ENCODE measurements around the gene TLE4.
"Not testable (repeated sequence)": the region's sequence is repeated elsewhere in the genome, so short reads cannot be mapped to it uniquely, and the experiment has no call there.

TLE4 gene

GRCh38 chr9:79637177-79637925 lies 65.6 kb downstream of the TLE4 start:
- no peak for DNase-seq (ENCODE audit: low read depth in 2 of 2)

- no peak for DNase-seq (ENCODE audit: low read depth in 2 of 2)
Measured at GRCh38 chr9:79638806-79639205, 67.0 kb downstream of the TLE4 start.

GRCh38 chr9:79639354-79639753 lies 67.6 kb downstream of the TLE4 start:
- DNase-seq (ENCODE audit: low read depth in 2 of 2), result no peak

- DNase-seq (ENCODE audit: low read depth in 2 of 2), result not testable (repeated sequence)
Measured at GRCh38 chr9:79640067-79640466, 68.3 kb downstream of the TLE4 start.

GRCh38 chr9:79641070-79641469 lies 69.3 kb downstream of the TLE4 start:
- DNase-seq (ENCODE audit: low read depth in 2 of 2), result no peak

GRCh38 chr9:79642671-79643070 lies 70.9 kb downstream of the TLE4 start:
- DNase-seq (ENCODE audit: low read depth in 2 of 2), result no peak

GRCh38 chr9:79644048-79644447 lies 72.3 kb downstream of the TLE4 start:
- no peak for DNase-seq (ENCODE audit: low read depth in 2 of 2)

- no peak for DNase-seq (ENCODE audit: low read depth in 2 of 2)
Measured at GRCh38 chr9:79644601-79645000, 72.8 kb downstream of the TLE4 start.

- DNase-seq (ENCODE audit: low read depth in 2 of 2), result no peak
Measured at GRCh38 chr9:79645110-79645509, 73.3 kb downstream of the TLE4 start.

GRCh38 chr9:79646096-79646495 lies 74.3 kb downstream of the TLE4 start:
- DNase-seq (ENCODE audit: low read depth in 2 of 2), result no peak

- no peak for DNase-seq (ENCODE audit: low read depth in 2 of 2)
Measured at GRCh38 chr9:79651251-79651795, 79.6 kb downstream of the TLE4 start.

- DNase-seq (ENCODE audit: low read depth in 2 of 2), result no peak
Measured at GRCh38 chr9:79652598-79652997, 80.8 kb downstream of the TLE4 start.

- not testable (repeated sequence) for DNase-seq (ENCODE audit: low read depth in 2 of 2)
Measured at GRCh38 chr9:79654591-79655382, 83.0 kb downstream of the TLE4 start.

GRCh38 chr9:79655551-79655950 lies 83.8 kb downstream of the TLE4 start:
- DNase-seq (ENCODE audit: low read depth in 2 of 2), result no peak

- DNase-seq (ENCODE audit: low read depth in 2 of 2), result no peak
Measured at GRCh38 chr9:79656169-79656568, 84.4 kb downstream of the TLE4 start.

- DNase-seq (ENCODE audit: low read depth in 2 of 2), result no peak
Measured at GRCh38 chr9:79657891-79658290, 86.1 kb downstream of the TLE4 start.

- no peak for DNase-seq (ENCODE audit: low read depth in 2 of 2)
Measured at GRCh38 chr9:79658926-79659325, 87.2 kb downstream of the TLE4 start.

GRCh38 chr9:79660615-79661014 lies 88.8 kb downstream of the TLE4 start:
- no peak for DNase-seq (ENCODE audit: low read depth in 2 of 2)

GRCh38 chr9:79661279-79661678 lies 89.5 kb downstream of the TLE4 start:
- no peak for DNase-seq (ENCODE audit: low read depth in 2 of 2)

GRCh38 chr9:79661886-79662536 lies 90.2 kb downstream of the TLE4 start:
- DNase-seq (ENCODE audit: low read depth in 2 of 2), result no peak

- no peak for DNase-seq (ENCODE audit: low read depth in 2 of 2)
Measured at GRCh38 chr9:79662537-79662956, 90.8 kb downstream of the TLE4 start.

GRCh38 chr9:79663300-79663699 lies 91.5 kb downstream of the TLE4 start:
- no peak for DNase-seq (ENCODE audit: low read depth in 2 of 2)

Measured in stimulated activated CD8-positive, alpha-beta memory T cell treated with anti-CD3 and anti-CD28 coated beads, Interleukin-7, amount 100 ng/mL, for 1 hour (primary cell).